ENCODE results near the gene MACROD2. TPM values are rescaled to one million over a fixed set of nuclear protein-coding genes. Genes with fewer than 3 reads are reported as not detected.

Gene MACROD2
- total and polyA plus RNA-seq, 9 donors = 3.7 to 25.5 (median 7.8) TPM

- Histone ChIP-seq H3K4me3 (no peak overlapping the region), H3K27me3 (no peaks in the 10 kb centered on the region), H3K27ac (no peak overlapping the region), H3K36me3 (no peaks in the 10 kb centered on the region), H3K4me1 (ENCODE audit: insufficient read depth) (no peaks in the 10 kb centered on the region), H3K9me3 (no peaks in the 10 kb centered on the region)
- TF ChIP-seq POLR2A (IDR thresholded peaks at IDR 0.05) = no peak
- TF ChIP-seq, protein P1, sequence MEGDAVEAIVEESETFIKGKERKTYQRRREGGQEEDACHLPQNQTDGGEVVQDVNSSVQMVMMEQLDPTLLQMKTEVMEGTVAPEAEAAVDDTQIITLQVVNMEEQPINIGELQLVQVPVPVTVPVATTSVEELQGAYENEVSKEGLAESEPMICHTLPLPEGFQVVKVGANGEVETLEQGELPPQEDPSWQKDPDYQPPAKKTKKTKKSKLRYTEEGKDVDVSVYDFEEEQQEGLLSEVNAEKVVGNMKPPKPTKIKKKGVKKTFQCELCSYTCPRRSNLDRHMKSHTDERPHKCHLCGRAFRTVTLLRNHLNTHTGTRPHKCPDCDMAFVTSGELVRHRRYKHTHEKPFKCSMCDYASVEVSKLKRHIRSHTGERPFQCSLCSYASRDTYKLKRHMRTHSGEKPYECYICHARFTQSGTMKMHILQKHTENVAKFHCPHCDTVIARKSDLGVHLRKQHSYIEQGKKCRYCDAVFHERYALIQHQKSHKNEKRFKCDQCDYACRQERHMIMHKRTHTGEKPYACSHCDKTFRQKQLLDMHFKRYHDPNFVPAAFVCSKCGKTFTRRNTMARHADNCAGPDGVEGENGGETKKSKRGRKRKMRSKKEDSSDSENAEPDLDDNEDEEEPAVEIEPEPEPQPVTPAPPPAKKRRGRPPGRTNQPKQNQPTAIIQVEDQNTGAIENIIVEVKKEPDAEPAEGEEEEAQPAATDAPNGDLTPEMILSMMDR (IDR thresholded peaks at IDR 0.05) = no peak
- TF ChIP-seq EP300 (IDR thresholded peaks at IDR 0.05) = no peak
- 95 to 96% (median 95%) methylated on average over 3 of the region's 3 CpGs for WGBS, 3 donors
- intact Hi-C loops (cut with DNase I) = no loop called here
- DNase-seq = no peak
Measured at GRCh38 chr20:15507151-15507550, 1511.8 kb downstream of the MACROD2 start.

- intact Hi-C loops (cut with DNase I) = no loop called here
- no peak for DNase-seq
- Histone ChIP-seq H3K9me3 (no peaks in the 10 kb centered on the region), H3K27ac (no peak overlapping the region), H3K4me1 (ENCODE audit: insufficient read depth) (no peaks in the 10 kb centered on the region), H3K36me3 (no peaks in the 10 kb centered on the region), H3K4me3 (no peak overlapping the region), H3K27me3 (no peaks in the 10 kb centered on the region)
- WGBS, 3 donors = 94 to 98% (median 95%) methylated on average over 1 of the region's 1 CpG
- no peak for TF ChIP-seq EP300 (IDR thresholded peaks at IDR 0.05)
- TF ChIP-seq POLR2A (IDR thresholded peaks at IDR 0.05) = no peak
- TF ChIP-seq, protein P1 (IDR thresholded peaks at IDR 0.05) = no peak
Measured at GRCh38 chr20:15511551-15511950, 1516.2 kb downstream of the MACROD2 start.

DNA sequence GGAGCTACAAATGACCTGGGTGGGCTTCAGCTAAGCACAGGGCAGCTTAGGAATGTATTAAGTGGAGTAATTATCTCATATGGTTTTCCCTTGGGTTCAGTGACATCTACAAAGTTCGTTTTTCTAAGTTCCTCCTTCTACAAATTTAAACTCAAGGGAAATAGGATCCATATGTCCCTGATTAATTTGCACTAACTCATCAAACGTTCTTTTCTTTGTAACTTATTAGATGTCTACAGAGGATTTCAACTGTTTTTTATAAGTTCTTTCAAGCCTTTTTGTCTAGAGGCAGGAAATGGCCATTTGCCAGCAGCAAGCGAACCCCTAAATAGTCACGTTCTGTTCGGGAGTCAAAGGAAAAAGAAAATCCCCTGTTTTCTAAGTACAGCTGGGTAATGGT, 1517.6 kb downstream of the MACROD2 start:
- DNase-seq = no peak
- Histone ChIP-seq H3K4me3 (no peak overlapping the region), H3K27ac (no peak overlapping the region), H3K4me1 (ENCODE audit: insufficient read depth) (no peaks in the 10 kb centered on the region), H3K27me3 (no peaks in the 10 kb centered on the region), H3K36me3 (no peaks in the 10 kb centered on the region), H3K9me3 (no peaks in the 10 kb centered on the region)
- TF ChIP-seq, protein P1 (IDR thresholded peaks at IDR 0.05) = no peak
- no peak for TF ChIP-seq POLR2A (IDR thresholded peaks at IDR 0.05)
- no peak for TF ChIP-seq EP300 (IDR thresholded peaks at IDR 0.05)
- intact Hi-C loops (cut with DNase I) = no loop called here
- 50 to 57% (median 53%) methylated on average over 5 of the region's 5 CpGs for WGBS, 3 donors

DNA sequence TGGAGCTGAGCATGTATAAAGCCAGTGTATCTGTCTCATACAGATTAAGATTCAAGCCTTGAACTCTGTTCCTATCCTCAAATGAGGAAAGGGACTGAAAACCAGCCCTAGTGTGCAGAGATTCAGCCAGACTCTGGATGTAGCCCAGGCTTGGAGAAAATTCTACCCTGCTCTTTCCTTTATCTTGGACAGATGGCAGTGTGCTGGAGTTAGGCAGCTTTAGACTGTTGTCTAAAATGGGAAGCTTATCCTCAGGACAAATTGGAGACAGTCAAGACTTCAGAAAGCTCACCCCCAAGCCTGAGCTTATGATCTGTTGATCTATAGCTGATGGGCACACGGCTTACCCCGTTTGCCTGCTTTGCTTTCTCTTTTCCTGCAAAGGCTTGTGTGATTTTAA, 1520.4 kb downstream of the MACROD2 start:
- DNase-seq = no peak
- TF ChIP-seq, protein P1 (IDR thresholded peaks at IDR 0.05) = no peak
- TF ChIP-seq POLR2A (IDR thresholded peaks at IDR 0.05) = no peak
- no peak for TF ChIP-seq EP300 (IDR thresholded peaks at IDR 0.05)
- Histone ChIP-seq H3K4me1 (ENCODE audit: insufficient read depth) (no peaks in the 10 kb centered on the region), H3K27me3 (no peaks in the 10 kb centered on the region), H3K27ac (no peak overlapping the region), H3K36me3 (no peaks in the 10 kb centered on the region), H3K9me3 (no peaks in the 10 kb centered on the region), H3K4me3 (no peak overlapping the region)
- intact Hi-C loops (cut with DNase I) = no loop called here
- 29 to 68% (median 59%) methylated on average over 2 of the region's 2 CpGs for WGBS, 3 donors

Data from ovary (tissue), 9 donors.